Stimulated activated CD8-positive, alpha-beta memory T cell treated with anti-CD3 and anti-CD28 coated beads, Interleukin-7, amount 100 ng/mL, for 1 hour (primary cell): ENCODE results near the gene SLC4A1.

Source experiments
- DNase-seq, 2 donors: peaks; one replicate each; pipeline ENCODE4 v3.0.0-alpha.2; 2020; ENCODE audit warnings: low read depth in 2 of 2

The SLC4A1 gene

GRCh38 chr17:44205962-44206824, 61.7 kb downstream of the SLC4A1 start:
- DNase-seq: no peak

GRCh38 chr17:44204441-44204882, 63.5 kb downstream of the SLC4A1 start:
- DNase-seq: no peak

GRCh38 chr17:44203731-44204440, 64.0 kb downstream of the SLC4A1 start:
- no peak for DNase-seq

- no peak for DNase-seq
Measured at GRCh38 chr17:44202756-44203155, 65.2 kb downstream of the SLC4A1 start.

GRCh38 chr17:44200478-44201155, 67.3 kb downstream of the SLC4A1 start:
- no peak for DNase-seq

- peak; percentile 99 to 100 for DNase-seq
Measured at GRCh38 chr17:44199553-44200477, 68.1 kb downstream of the SLC4A1 start, which contains the start of gene ATXN7L3. Gene ATXN7L3, minus strand, starts transcription at chr17:44199884. Its CDS starts 1,814 bp downstream, at chr17:44198070.

GRCh38 chr17:44198721-44199552, 69.0 kb downstream of the SLC4A1 start:
- DNase-seq: peak in 1 of 2 donors; percentile 15
